WTC11 (cell line): Measurements from ENCODE around the gene TSEN2.

Experiments used
- NFYB ChIP-seq: sonication (generic); formaldehyde crosslinking; conservative IDR thresholded peaks from 2 replicates; pipeline ENCODE4 v1.8.0; 2022; ENCODE audit warnings: low read depth, missing genetic modification reagents
- SP1 ChIP-seq: sonication (generic); formaldehyde crosslinking; conservative IDR thresholded peaks from 2 replicates; pipeline ENCODE4 v1.8.1; 2022; ENCODE audit warnings: missing genetic modification reagents
- ZNF281 ChIP-seq: sonication (generic); formaldehyde crosslinking; IDR thresholded peaks from 2 replicates; pipeline ENCODE4 v1.8.0; 2023; ENCODE audit warnings: mild to moderate bottlenecking, missing genetic modification reagents
- TF ChIP-seq, protein P1 (sequence below): fragments of 200-600 bp; IDR thresholded peaks from 2 replicates; pipeline ENCODE4 v1.8.0; 2022; ENCODE audit warnings: antibody characterized with exemption
- TF ChIP-seq, protein P2 (sequence below): sonication (generic); formaldehyde crosslinking; IDR thresholded peaks from 2 replicates; pipeline ENCODE4 v1.8.1; 2022; ENCODE audit warnings: mild to moderate bottlenecking, moderate library complexity, missing genetic modification reagents

DNA sequence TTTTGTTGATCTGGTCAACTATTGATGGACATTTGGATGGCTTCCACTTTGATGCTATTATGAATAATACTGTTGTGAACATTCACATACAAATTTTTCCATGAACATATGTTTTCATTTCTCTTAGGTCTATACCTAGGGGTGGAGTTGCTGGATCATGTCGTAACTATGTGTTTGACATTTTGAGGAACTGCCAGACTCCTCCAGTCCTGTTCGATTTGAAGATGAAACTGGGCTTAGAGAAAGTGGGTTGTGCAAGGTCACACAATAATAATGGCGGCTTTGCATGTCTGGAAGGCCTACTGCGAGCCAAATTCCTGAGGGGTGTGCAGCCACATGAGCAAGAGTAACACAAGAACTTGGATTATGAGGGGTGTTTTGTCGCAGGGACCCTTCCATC is 2.6 kb downstream of the TSEN2 start:
- TF ChIP-seq, protein P1, sequence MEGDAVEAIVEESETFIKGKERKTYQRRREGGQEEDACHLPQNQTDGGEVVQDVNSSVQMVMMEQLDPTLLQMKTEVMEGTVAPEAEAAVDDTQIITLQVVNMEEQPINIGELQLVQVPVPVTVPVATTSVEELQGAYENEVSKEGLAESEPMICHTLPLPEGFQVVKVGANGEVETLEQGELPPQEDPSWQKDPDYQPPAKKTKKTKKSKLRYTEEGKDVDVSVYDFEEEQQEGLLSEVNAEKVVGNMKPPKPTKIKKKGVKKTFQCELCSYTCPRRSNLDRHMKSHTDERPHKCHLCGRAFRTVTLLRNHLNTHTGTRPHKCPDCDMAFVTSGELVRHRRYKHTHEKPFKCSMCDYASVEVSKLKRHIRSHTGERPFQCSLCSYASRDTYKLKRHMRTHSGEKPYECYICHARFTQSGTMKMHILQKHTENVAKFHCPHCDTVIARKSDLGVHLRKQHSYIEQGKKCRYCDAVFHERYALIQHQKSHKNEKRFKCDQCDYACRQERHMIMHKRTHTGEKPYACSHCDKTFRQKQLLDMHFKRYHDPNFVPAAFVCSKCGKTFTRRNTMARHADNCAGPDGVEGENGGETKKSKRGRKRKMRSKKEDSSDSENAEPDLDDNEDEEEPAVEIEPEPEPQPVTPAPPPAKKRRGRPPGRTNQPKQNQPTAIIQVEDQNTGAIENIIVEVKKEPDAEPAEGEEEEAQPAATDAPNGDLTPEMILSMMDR = no peak
- TF ChIP-seq, protein P2, sequence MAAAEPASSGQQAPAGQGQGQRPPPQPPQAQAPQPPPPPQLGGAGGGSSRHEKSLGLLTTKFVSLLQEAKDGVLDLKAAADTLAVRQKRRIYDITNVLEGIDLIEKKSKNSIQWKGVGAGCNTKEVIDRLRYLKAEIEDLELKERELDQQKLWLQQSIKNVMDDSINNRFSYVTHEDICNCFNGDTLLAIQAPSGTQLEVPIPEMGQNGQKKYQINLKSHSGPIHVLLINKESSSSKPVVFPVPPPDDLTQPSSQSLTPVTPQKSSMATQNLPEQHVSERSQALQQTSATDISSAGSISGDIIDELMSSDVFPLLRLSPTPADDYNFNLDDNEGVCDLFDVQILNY = no peak
- no peak for TF ChIP-seq ZNF281
- TF ChIP-seq NFYB (CRISPR knock-in tag) = no peak
- TF ChIP-seq SP1 (CRISPR knock-in tag) = no peak
